IMR-90 (cell line): ENCODE results near the gene DENND1C. TPM values are rescaled to one million over a fixed set of nuclear protein-coding genes. Genes with fewer than 3 reads are reported as not detected.
A peak's percentile ranks its signal among the peaks of the same experiment; 100 is the strongest.

Experiments
- ATAC-seq: fragments of 200-7000 bp; cut with Tn5 transposase; 2 replicates; pipeline ENCODE4 v1.9.1; 2020; ENCODE audit warnings: low read depth, mild to moderate bottlenecking, moderate library complexity
- BruUV-seq: library from RNA; stranded (reverse); fragments of 400-500 nt; replicated peaks from 2 replicates; lab custom pipeline; 2021; lab: Mats Ljungman, UMichigan
- CTCF ChIA-PET: fragments of 300-600 bp; formaldehyde crosslinking; extraction: SDS; loops from one replicate; lab custom pipeline; 2021; ENCODE audit warnings: antibody characterized with exemption; lab: Yijun Ruan, JAX
- POLR2A ChIA-PET: fragments of 300-600 bp; sonication (Branson Sonifier 250); formaldehyde crosslinking; loops from one replicate; lab custom pipeline; 2022; ENCODE audit warnings: antibody characterized with exemption; ENCODE audit not compliant: unreplicated experiment; lab: Charles Lee
- DNase-seq: peaks from one replicate; pipeline ENCODE4 v3.0.0; 2013
- H2AFZ ChIP-seq: replicated peaks from 2 replicates; pipeline ENCODE3; 2013; ENCODE audit warnings: low read length, mild to moderate bottlenecking; ENCODE audit not compliant: poor library complexity
- H2AK5ac ChIP-seq: 2 replicates; pipeline ENCODE4 v1.6.1; 2013; ENCODE audit warnings: low read depth, low read length, inconsistent platforms
- H2AK9ac ChIP-seq: replicated peaks from 2 replicates; pipeline ENCODE3; 2013; ENCODE audit warnings: mild to moderate bottlenecking, low read depth, low read length, moderate library complexity; ENCODE audit not compliant: poor library complexity
- H2BK120ac ChIP-seq: 2 replicates; pipeline ENCODE4 v1.6.1; 2013; ENCODE audit warnings: low read depth, low read length, inconsistent platforms
- H2BK15ac ChIP-seq: 3 replicates; pipeline ENCODE4 v1.6.1; 2013; ENCODE audit warnings: low read depth, low read length, inconsistent platforms
- H2BK20ac ChIP-seq: 2 replicates; pipeline ENCODE4 v1.6.1; 2013; ENCODE audit warnings: low read depth, mild to moderate bottlenecking, inconsistent platforms, low read length, moderate library complexity
- H2BK5ac ChIP-seq: 2 replicates; pipeline ENCODE4 v1.6.1; 2013; ENCODE audit warnings: mild to moderate bottlenecking, low read depth, low read length, inconsistent platforms; ENCODE audit not compliant: poor library complexity, severe bottlenecking
- H3K14ac ChIP-seq: replicated peaks from 2 replicates; pipeline ENCODE4 v1.6.1; 2013; ENCODE audit warnings: low read depth, low read length, inconsistent platforms
- H3K18ac ChIP-seq: 2 replicates; pipeline ENCODE4 v1.6.1; 2013; ENCODE audit warnings: low read depth, low read length, control low read depth
- H3K23ac ChIP-seq: 2 replicates; pipeline ENCODE4 v1.6.1; 2013; ENCODE audit warnings: low read depth, low read length, inconsistent platforms
- H3K27ac ChIP-seq: 2 replicates; pipeline ENCODE4 v1.5.1; 2013; ENCODE audit warnings: mild to moderate bottlenecking, control low read depth, low read length; ENCODE audit not compliant: insufficient read depth
- H3K27me3 ChIP-seq: 2 replicates; pipeline ENCODE4 v1.6.1; 2013; ENCODE audit warnings: low read length; ENCODE audit not compliant: control insufficient read depth, insufficient read depth
- H3K36me3 ChIP-seq: 2 replicates; pipeline ENCODE4 v1.6.1; 2013; ENCODE audit warnings: low read length, mixed read lengths; ENCODE audit not compliant: control insufficient read depth, insufficient read depth
- H3K4ac ChIP-seq: 2 replicates; pipeline ENCODE4 v1.6.1; 2013; ENCODE audit warnings: low read depth, low read length, inconsistent platforms
- H3K4me1 ChIP-seq: 2 replicates; pipeline ENCODE4 v1.6.1; 2013; ENCODE audit warnings: low read length, mixed read lengths; ENCODE audit not compliant: control insufficient read depth, insufficient read depth
- H3K4me2 ChIP-seq: 2 replicates; pipeline ENCODE4 v1.6.1; 2013; ENCODE audit warnings: low read depth, mild to moderate bottlenecking, control low read depth, low read length, moderate library complexity
- H3K4me3 ChIP-seq: 2 replicates; pipeline ENCODE4 v1.5.1; 2013; ENCODE audit warnings: low read depth, mild to moderate bottlenecking, control low read depth, low read length, moderate library complexity; ENCODE audit not compliant: insufficient read depth
- H3K56ac ChIP-seq: 2 replicates; pipeline ENCODE4 v1.6.1; 2013; ENCODE audit warnings: low read length, inconsistent platforms; ENCODE audit not compliant: insufficient read depth; ENCODE audit errors: extremely low read depth
- H3K79me1 ChIP-seq, 2 experiments: 2 replicates each; pipeline ENCODE4 v1.6.1; 2013; ENCODE audit warnings: low read length in 2 of 2, inconsistent platforms in 1 of 2, low read depth in 1 of 2
- H3K9ac ChIP-seq: 2 replicates; pipeline ENCODE4 v1.6.1; 2013; ENCODE audit warnings: low read depth, low read length, control low read depth
- H3K9me1 ChIP-seq: 2 replicates; pipeline ENCODE4 v1.6.1; 2013; ENCODE audit warnings: low read length, inconsistent platforms; ENCODE audit not compliant: insufficient read depth
- H3K9me3 ChIP-seq: 2 replicates; pipeline ENCODE4 v1.6.1; 2013; ENCODE audit warnings: low read length; ENCODE audit not compliant: control insufficient read depth, insufficient read depth
- H4K20me1 ChIP-seq: 2 replicates; pipeline ENCODE4 v1.6.1; 2013; ENCODE audit warnings: low read length, inconsistent platforms; ENCODE audit not compliant: insufficient read depth
- H4K5ac ChIP-seq: 2 replicates; pipeline ENCODE4 v1.6.1; 2013; ENCODE audit warnings: mild to moderate bottlenecking, low read depth, low read length, control low read depth
- H4K8ac ChIP-seq, 2 experiments: 2 replicates each; pipeline ENCODE4 v1.6.1; 2013; ENCODE audit warnings: low read depth in 2 of 2, low read length in 2 of 2, control low read depth in 1 of 2, inconsistent platforms in 1 of 2
- H4K91ac ChIP-seq: 2 replicates; pipeline ENCODE4 v1.6.1; 2013; ENCODE audit warnings: low read depth, low read length, inconsistent platforms; ENCODE audit not compliant: insufficient read depth
- BHLHE40 ChIP-seq: fragments of 150-350 bp; IDR thresholded peaks from 2 replicates; pipeline ENCODE4 v1.6.1; 2016; ENCODE audit warnings: mild to moderate bottlenecking, low read depth, low read length
- CEBPB ChIP-seq: IDR thresholded peaks from 2 replicates; pipeline ENCODE4 v1.6.1; 2012; ENCODE audit warnings: low read depth, low read length, improper control_type of control experiment
- CHD1 ChIP-seq: IDR thresholded peaks from 2 replicates; pipeline ENCODE4 v1.6.1; 2012; ENCODE audit warnings: low read depth, low read length, improper control_type of control experiment
- MAZ ChIP-seq: IDR thresholded peaks from 2 replicates; pipeline ENCODE4 v1.6.1; 2012; ENCODE audit warnings: low read depth, mild to moderate bottlenecking, low read length, improper control_type of control experiment, moderate library complexity, borderline replicate concordance
- MXI1 ChIP-seq: IDR thresholded peaks from 2 replicates; pipeline ENCODE4 v1.6.1; 2012; ENCODE audit warnings: low read depth, mild to moderate bottlenecking, low read length, moderate library complexity, borderline replicate concordance
- POLR2A ChIP-seq: IDR thresholded peaks from 2 replicates; pipeline ENCODE4 v1.6.1; 2012; ENCODE audit warnings: mild to moderate bottlenecking, low read depth, low read length
- RAD21 ChIP-seq: IDR thresholded peaks from 2 replicates; pipeline ENCODE4 v1.6.1; 2012; ENCODE audit warnings: low read length, improper control_type of control experiment
- RCOR1 ChIP-seq: IDR thresholded peaks from 2 replicates; pipeline ENCODE4 v1.6.1; 2012; ENCODE audit warnings: mild to moderate bottlenecking, low read length, improper control_type of control experiment; ENCODE audit not compliant: insufficient replicate concordance
- RFX5 ChIP-seq: IDR thresholded peaks from 2 replicates; pipeline ENCODE4 v1.8.0; 2012; ENCODE audit warnings: low read depth, mild to moderate bottlenecking, low read length, moderate library complexity
- SMC3 ChIP-seq: fragments of 150-350 bp; IDR thresholded peaks from 2 replicates; pipeline ENCODE4 v1.6.1; 2016; ENCODE audit warnings: low read depth, mild to moderate bottlenecking, antibody characterized with exemption, low read length, moderate library complexity
- WGBS, 2 experiments: methylation state at CpG; one replicate each; pipeline versions ENCODE4 v1.1.5 to v1.1.7; 2013; ENCODE audit warnings: missing lambda C conversion rate in 2 of 2; ENCODE audit not compliant: insufficient read length in 1 of 2; ENCODE audit errors: extremely low coverage in 2 of 2; 5-methylcytosine and 5-hydroxymethylcytosine counted together
- dilution Hi-C: fragments of 300-500 bp; cut with HindIII; formaldehyde crosslinking; loops from one replicate; pipeline ENCODE4 v1.14.3; 2018; ENCODE audit warnings: low sequenced_read_pairs; ENCODE audit not compliant: unreplicated experiment
- in situ Hi-C: fragments of 300-500 bp; cut with MboI; formaldehyde crosslinking; loops from 3 replicates; pipeline ENCODE4 v1.14.3; 2019; ENCODE audit warnings: low sequenced_read_pairs, inconsistent platforms, mixed read lengths
- intact Hi-C: fragments of 100-400 bp; cut with micrococcal nuclease; formaldehyde crosslinking; loops from 2 replicates; pipeline ENCODE4 v1.10.0; 2022
- polyA plus RNA-seq, 3 experiments: library from polyadenylated mRNA; depleted of rRNA; stranded (reverse); fragments of >200 nt; gene quantifications; 2 replicates each; pipeline ENCODE4 v1.2.3, GENCODE V29; 2012; ENCODE audit warnings: low replicate concordance in 1 of 3
- total RNA-seq: library from RNA; depleted of rRNA; stranded (reverse); fragments of >200 nt; gene quantifications from 2 replicates; pipeline ENCODE4 v1.2.3, GENCODE V29; 2012
- TF ChIP-seq, protein P1 (sequence below): conservative IDR thresholded peaks from 2 replicates; pipeline ENCODE4 v1.5.1; 2012; ENCODE audit warnings: mild to moderate bottlenecking, low read depth, low read length, improper control_type of control experiment
- TF ChIP-seq, protein P2 (sequence below): fragments of 150-350 bp; IDR thresholded peaks from 2 replicates; pipeline ENCODE4 v1.6.1; 2016; ENCODE audit warnings: low read depth, mild to moderate bottlenecking, low read length, moderate library complexity, borderline replicate concordance

The DENND1C gene
- total and polyA plus RNA-seq, 2 of the 4 experiments (the other 2 are of a cell fraction) = not detected

DNA sequence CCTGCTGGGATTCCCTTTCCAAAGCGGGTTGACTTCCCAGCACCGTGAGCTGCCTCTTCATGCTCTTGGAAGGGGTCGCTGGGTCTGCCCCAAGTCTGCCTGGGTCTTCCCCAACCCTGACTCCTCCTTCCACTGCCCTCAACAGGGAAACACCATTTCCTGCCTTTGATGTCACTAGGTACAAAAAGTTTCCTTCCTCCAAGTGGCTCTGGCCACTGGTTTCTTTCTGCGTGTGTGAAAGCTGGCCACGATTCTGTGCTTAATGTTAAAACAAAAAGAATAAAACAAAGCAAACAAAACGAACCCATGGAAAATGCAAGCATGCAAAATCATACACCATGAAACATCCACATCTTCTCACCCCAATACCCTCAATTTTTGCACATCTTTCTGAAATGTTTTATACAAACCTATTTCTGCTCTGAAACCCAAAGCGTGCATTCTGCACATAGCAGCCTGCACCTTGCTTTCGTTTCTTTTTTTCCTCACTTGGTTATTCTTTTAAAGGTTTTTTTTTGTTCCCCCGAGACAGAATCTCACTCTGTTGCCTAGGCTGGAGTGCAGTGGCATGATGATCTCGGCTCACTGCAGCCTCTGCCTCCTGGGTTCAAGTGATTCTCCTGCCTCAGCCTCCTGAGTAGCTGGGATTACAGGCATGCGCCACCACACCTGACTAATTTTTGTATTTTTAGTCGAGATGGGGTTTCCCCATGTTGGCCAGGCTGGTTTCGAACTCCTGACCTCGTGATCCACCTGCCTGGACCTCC, 36.7 kb upstream of the DENND1C start (continued):
- TF ChIP-seq RFX5 = no peak

DNA sequence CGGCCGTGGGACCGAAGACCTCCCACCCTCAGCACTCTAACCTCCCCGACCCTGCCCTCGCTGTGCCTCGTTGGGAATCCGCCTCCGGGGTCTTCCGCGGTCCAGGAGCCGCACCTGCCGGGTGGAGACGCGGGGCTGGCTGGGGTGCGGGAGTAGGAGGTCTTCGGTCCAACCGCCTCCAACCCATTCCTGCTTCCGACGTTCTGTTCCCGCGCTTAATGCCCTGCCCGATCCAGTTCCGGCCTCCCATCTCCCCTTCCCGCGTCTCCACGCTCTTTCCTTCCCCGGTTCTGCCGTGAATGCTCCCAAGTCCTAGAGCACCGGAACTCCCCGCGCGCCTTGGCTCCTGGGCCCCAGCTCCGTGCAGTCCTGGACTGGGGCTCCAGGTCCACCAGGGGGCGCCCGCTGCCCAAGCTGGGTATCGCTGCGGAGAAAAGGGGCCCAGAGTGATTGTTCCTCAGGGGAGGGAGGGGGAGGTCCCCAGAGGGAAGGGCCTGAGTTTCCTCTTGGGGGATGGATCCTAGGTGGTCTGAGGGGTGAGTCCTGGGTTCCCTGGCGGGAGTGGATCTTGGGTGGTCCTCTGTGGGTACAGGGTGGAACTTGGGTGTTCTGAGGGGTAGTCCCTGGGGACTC, 35.2 kb upstream of the DENND1C start:
- no peaks in the 10 kb centered on the region for H3K27me3 ChIP-seq
- peak overlapping the region; percentile 48 for H3K4me3 ChIP-seq
- peak overlapping the region; percentile 93 for H3K4me2 ChIP-seq
- no peaks in the 10 kb centered on the region for H3K9me3 ChIP-seq
- peak overlapping the region; percentile 18; the same call in 1 of the 2 replicates for H3K9ac ChIP-seq
- H3K9me1 ChIP-seq = 0 out of 2 replicates have a peak, but pooled peaks cover 2% of the 10 kb centered on the region
- DNase-seq = peak; percentile 62
- H3K27ac ChIP-seq = no peak overlapping the region
- no peak overlapping the region for H2BK5ac ChIP-seq
- H2AFZ ChIP-seq = peak overlapping the region; percentile 93
- no peak overlapping the region for H2AK5ac ChIP-seq
- no peak overlapping the region for H4K91ac ChIP-seq
- H3K18ac ChIP-seq = no peak overlapping the region
- H3K79me1 ChIP-seq = no peaks in the 10 kb centered on the region
- H3K14ac ChIP-seq = no peak overlapping the region
- H3K23ac ChIP-seq = no peak overlapping the region
- no peak overlapping the region for H2BK120ac ChIP-seq
- CTCF ChIA-PET = interaction anchor here (0.6 to 1.6 kb wide), 4 partner anchors 64 to 347 kb away, joined by 3 to 5 read pairs (median 4); partner anchors contain the start of gene GPR108
- H4K20me1 ChIP-seq = no peaks in the 10 kb centered on the region
- dilution Hi-C loops = no loop called here
- H3K36me3 ChIP-seq = no peaks in the 10 kb centered on the region
- H4K8ac ChIP-seq = 0 out of 4 replicates have a peak overlapping the region, but pooled peaks of 1 of the 2 experiments have one; percentile 34
- in situ Hi-C loops = loop anchor here (5.0 to 10.0 kb wide), 2 partner anchors 218 to 346 kb away; partner anchors contain the start of genes GPR108 and TRIP10
- no peak overlapping the region for H3K4ac ChIP-seq
- no peak overlapping the region for H2BK15ac ChIP-seq
- POLR2A ChIA-PET = interaction anchor here (0.6 kb wide), 1 partner anchor 113 kb away, joined by 6 read pairs; no protein-coding TSS in a partner anchor
- H3K56ac ChIP-seq = no peak overlapping the region
- no peak overlapping the region for H2BK20ac ChIP-seq
- no TSS peak for BruUV-seq
- H2AK9ac ChIP-seq = peak overlapping the region; percentile 78
- WGBS, 2 experiments = no CpG with 5 or more reads among the region's 38 CpGs
- no peaks in the 10 kb centered on the region for H3K4me1 ChIP-seq
- no peak overlapping the region for H4K5ac ChIP-seq
- peak; percentile 86 for ATAC-seq
- intact Hi-C loops = loop anchor here (1.0 to 2.0 kb wide), 3 partner anchors 116 to 347 kb away; partner anchors contain the start of gene GPR108
- TF ChIP-seq RAD21 = peak; percentile 86
- TF ChIP-seq, protein P1, sequence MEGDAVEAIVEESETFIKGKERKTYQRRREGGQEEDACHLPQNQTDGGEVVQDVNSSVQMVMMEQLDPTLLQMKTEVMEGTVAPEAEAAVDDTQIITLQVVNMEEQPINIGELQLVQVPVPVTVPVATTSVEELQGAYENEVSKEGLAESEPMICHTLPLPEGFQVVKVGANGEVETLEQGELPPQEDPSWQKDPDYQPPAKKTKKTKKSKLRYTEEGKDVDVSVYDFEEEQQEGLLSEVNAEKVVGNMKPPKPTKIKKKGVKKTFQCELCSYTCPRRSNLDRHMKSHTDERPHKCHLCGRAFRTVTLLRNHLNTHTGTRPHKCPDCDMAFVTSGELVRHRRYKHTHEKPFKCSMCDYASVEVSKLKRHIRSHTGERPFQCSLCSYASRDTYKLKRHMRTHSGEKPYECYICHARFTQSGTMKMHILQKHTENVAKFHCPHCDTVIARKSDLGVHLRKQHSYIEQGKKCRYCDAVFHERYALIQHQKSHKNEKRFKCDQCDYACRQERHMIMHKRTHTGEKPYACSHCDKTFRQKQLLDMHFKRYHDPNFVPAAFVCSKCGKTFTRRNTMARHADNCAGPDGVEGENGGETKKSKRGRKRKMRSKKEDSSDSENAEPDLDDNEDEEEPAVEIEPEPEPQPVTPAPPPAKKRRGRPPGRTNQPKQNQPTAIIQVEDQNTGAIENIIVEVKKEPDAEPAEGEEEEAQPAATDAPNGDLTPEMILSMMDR = peak; percentile 91
- peak; percentile 88 for TF ChIP-seq MAZ
- no peak for TF ChIP-seq BHLHE40
- no peak for TF ChIP-seq RCOR1
- TF ChIP-seq, protein P2, sequence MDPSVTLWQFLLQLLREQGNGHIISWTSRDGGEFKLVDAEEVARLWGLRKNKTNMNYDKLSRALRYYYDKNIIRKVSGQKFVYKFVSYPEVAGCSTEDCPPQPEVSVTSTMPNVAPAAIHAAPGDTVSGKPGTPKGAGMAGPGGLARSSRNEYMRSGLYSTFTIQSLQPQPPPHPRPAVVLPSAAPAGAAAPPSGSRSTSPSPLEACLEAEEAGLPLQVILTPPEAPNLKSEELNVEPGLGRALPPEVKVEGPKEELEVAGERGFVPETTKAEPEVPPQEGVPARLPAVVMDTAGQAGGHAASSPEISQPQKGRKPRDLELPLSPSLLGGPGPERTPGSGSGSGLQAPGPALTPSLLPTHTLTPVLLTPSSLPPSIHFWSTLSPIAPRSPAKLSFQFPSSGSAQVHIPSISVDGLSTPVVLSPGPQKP = no peak
- TF ChIP-seq POLR2A = peak; percentile 24; the same call in 1 of the 2 replicates
- no peak for TF ChIP-seq MXI1
- no peak for TF ChIP-seq CEBPB
- no peak for TF ChIP-seq CHD1
- TF ChIP-seq SMC3 = peak; percentile 87
